Astrocyte (in vitro differentiated cells and primary cell): ENCODE results near the gene EFEMP1.

Source experiments
- EZH2 ChIP-seq: IDR thresholded peaks from 2 replicates; pipeline ENCODE4 v1.6.1; 2012; ENCODE audit warnings: mild to moderate bottlenecking, low read length, inconsistent platforms; ENCODE audit not compliant: insufficient read depth
- TF ChIP-seq, protein P1 (sequence below): IDR thresholded peaks from 2 replicates; pipeline ENCODE4 v1.5.1; 2011; ENCODE audit warnings: low read depth, mild to moderate bottlenecking, inconsistent platforms, low read length, moderate library complexity; ENCODE audit not compliant: insufficient read depth

GRCh38 chr2:55838653-55839052 lies 84.9 kb downstream of the EFEMP1 start:
- TF ChIP-seq, protein P1, sequence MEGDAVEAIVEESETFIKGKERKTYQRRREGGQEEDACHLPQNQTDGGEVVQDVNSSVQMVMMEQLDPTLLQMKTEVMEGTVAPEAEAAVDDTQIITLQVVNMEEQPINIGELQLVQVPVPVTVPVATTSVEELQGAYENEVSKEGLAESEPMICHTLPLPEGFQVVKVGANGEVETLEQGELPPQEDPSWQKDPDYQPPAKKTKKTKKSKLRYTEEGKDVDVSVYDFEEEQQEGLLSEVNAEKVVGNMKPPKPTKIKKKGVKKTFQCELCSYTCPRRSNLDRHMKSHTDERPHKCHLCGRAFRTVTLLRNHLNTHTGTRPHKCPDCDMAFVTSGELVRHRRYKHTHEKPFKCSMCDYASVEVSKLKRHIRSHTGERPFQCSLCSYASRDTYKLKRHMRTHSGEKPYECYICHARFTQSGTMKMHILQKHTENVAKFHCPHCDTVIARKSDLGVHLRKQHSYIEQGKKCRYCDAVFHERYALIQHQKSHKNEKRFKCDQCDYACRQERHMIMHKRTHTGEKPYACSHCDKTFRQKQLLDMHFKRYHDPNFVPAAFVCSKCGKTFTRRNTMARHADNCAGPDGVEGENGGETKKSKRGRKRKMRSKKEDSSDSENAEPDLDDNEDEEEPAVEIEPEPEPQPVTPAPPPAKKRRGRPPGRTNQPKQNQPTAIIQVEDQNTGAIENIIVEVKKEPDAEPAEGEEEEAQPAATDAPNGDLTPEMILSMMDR, result no peak
- TF ChIP-seq EZH2, result no peak
